H1 (cell line): ENCODE results near the gene UBE2E3. TPM values are rescaled to one million over a fixed set of nuclear protein-coding genes. Genes with fewer than 3 reads are reported as not detected.
A peak's percentile ranks its signal among the peaks of the same experiment; 100 is the strongest.

ENCODE experiments used
- CTCF ChIA-PET: fragments of 300-600 bp; sonication (Branson Sonifier 250); formaldehyde crosslinking; loops from one replicate; lab custom pipeline; 2021; ENCODE audit not compliant: partially characterized antibody; lab: Charles Lee
- POLR2A ChIA-PET: fragments of 300-600 bp; sonication (Branson Sonifier 250); formaldehyde crosslinking; loops from one replicate; lab custom pipeline; 2021; ENCODE audit warnings: inconsistent platforms; ENCODE audit not compliant: partially characterized antibody; lab: Charles Lee
- DNase-seq, 2 experiments: peaks; one replicate each; pipeline versions ENCODE4 v3.0.0 to v3.0.0-alpha.2; 2010 to 2022; ENCODE audit warnings: low spot score in 2 of 2, low read depth in 1 of 2, mixed read lengths in 1 of 2
- FAIRE-seq: peaks from 2 replicates; lab custom pipeline; 2011; peaks lifted over from hg19 to GRCh38; lab: Jason Lieb, UNC
- H2AFZ ChIP-seq: 2 replicates; pipeline ENCODE4 v1.8.1; 2012; ENCODE audit warnings: low read length, inconsistent platforms
- H2AK5ac ChIP-seq: 2 replicates; pipeline ENCODE4 v1.6.1; 2013; ENCODE audit warnings: low read depth, low read length
- H2BK120ac ChIP-seq: replicated peaks from 2 replicates; pipeline ENCODE3; 2013; ENCODE audit warnings: low read depth, low read length, inconsistent platforms
- H2BK12ac ChIP-seq: 2 replicates; pipeline ENCODE4 v1.6.1; 2013; ENCODE audit warnings: low read depth, low read length
- H2BK15ac ChIP-seq: 2 replicates; pipeline ENCODE4 v1.6.1; 2013; ENCODE audit warnings: low read length
- H2BK20ac ChIP-seq: 2 replicates; pipeline ENCODE4 v1.6.1; 2013; ENCODE audit warnings: low read length
- H2BK5ac ChIP-seq: 2 replicates; pipeline ENCODE4 v1.6.1; 2013; ENCODE audit warnings: low read depth, low read length
- H3K14ac ChIP-seq: 2 replicates; pipeline ENCODE4 v1.6.1; 2013; ENCODE audit warnings: inconsistent platforms; ENCODE audit not compliant: insufficient read length
- H3K18ac ChIP-seq: 2 replicates; pipeline ENCODE4 v1.6.1; 2013; ENCODE audit warnings: low read length; ENCODE audit errors: extremely low read depth
- H3K23ac ChIP-seq: 2 replicates; pipeline ENCODE4 v1.6.1; 2013; ENCODE audit warnings: inconsistent platforms; ENCODE audit not compliant: insufficient read length
- H3K23me2 ChIP-seq: 2 replicates; pipeline ENCODE4 v1.6.1; 2013; ENCODE audit warnings: low read depth, low read length
- H3K27ac ChIP-seq: 2 replicates; pipeline ENCODE4 v1.6.1; 2011; ENCODE audit warnings: low read depth, low read length, inconsistent platforms
- H3K27me3 ChIP-seq, 4 experiments: replicated peaks in 1 of 4; 1 replicate in 1 of 4; 2 replicates in 3 of 4; pipeline versions ENCODE4 v1.6.1 to v1.8.1; 2011 to 2013; ENCODE audit warnings: low read length in 3 of 4, mild to moderate bottlenecking in 3 of 4, inconsistent platforms in 2 of 4, mixed read lengths in 2 of 4, moderate library complexity in 1 of 4; ENCODE audit not compliant: control insufficient read depth in 3 of 4, insufficient read depth in 3 of 4; ENCODE audit errors: extremely low read depth in 1 of 4
- H3K36me3 ChIP-seq, 4 experiments: 2 replicates each; pipeline versions ENCODE4 v1.6.1 to v1.8.1; 2011 to 2013; ENCODE audit warnings: mild to moderate bottlenecking in 4 of 4, low read length in 3 of 4, moderate library complexity in 2 of 4, control low read depth in 1 of 4, inconsistent platforms in 1 of 4; ENCODE audit not compliant: insufficient read depth in 4 of 4, control insufficient read depth in 2 of 4
- H3K4ac ChIP-seq: replicated peaks from 2 replicates; pipeline ENCODE3; 2013; ENCODE audit warnings: low read length, low read depth, mixed read lengths, inconsistent platforms; ENCODE audit not compliant: insufficient read length
- H3K4me1 ChIP-seq, 4 experiments: replicated peaks in 1 of 4; 1 replicate in 1 of 4; 2 replicates in 3 of 4; pipeline versions ENCODE4 v1.6.1 to v1.8.1; 2011 to 2013; ENCODE audit warnings: low read length in 3 of 4, inconsistent platforms in 2 of 4, mixed read lengths in 1 of 4; ENCODE audit not compliant: insufficient read depth in 4 of 4, control insufficient read depth in 3 of 4
- H3K4me2 ChIP-seq, 2 experiments: 2 replicates each; pipeline versions ENCODE4 v1.6.1 to v1.8.1; 2011 to 2013; ENCODE audit warnings: low read depth in 2 of 2, low read length in 2 of 2, control low read depth in 1 of 2, inconsistent platforms in 1 of 2, mild to moderate bottlenecking in 1 of 2; ENCODE audit not compliant: insufficient read depth in 1 of 2
- H3K4me3 ChIP-seq, 4 experiments: fragments of 200-600, 300-600 bp in 1 of 4; sonication (generic), shearing (Covaris generic), sonication (Bioruptor Twin) in 1 of 4; 2 replicates each; pipeline versions ENCODE4 v1.5.1 to v1.8.1; 2011 to 2016; ENCODE audit warnings: low read length in 4 of 4, low read depth in 3 of 4, control low read depth in 2 of 4, inconsistent platforms in 2 of 4, mild to moderate bottlenecking in 2 of 4, mixed read lengths in 1 of 4, moderate library complexity in 1 of 4; ENCODE audit not compliant: insufficient read depth in 2 of 4; ENCODE audit errors: extremely low read depth in 1 of 4
- H3K56ac ChIP-seq: replicated peaks from 2 replicates; pipeline ENCODE3; 2013; ENCODE audit warnings: low read depth, mild to moderate bottlenecking, mixed read lengths, low read length, inconsistent platforms; ENCODE audit not compliant: insufficient read length
- H3K79me1 ChIP-seq: 2 replicates; pipeline ENCODE4 v1.6.1; 2013; ENCODE audit warnings: low read depth, low read length, control low read depth
- H3K79me2 ChIP-seq, 2 experiments: 2 replicates each; pipeline versions ENCODE4 v1.6.1 to v1.8.1; 2012 to 2013; ENCODE audit warnings: low read length in 2 of 2, mild to moderate bottlenecking in 2 of 2, inconsistent platforms in 1 of 2; ENCODE audit not compliant: insufficient read depth in 2 of 2, control insufficient read depth in 1 of 2
- H3K9ac ChIP-seq, 4 experiments: replicated peaks in 1 of 4; 1 replicate in 1 of 4; 2 replicates in 3 of 4; pipeline versions ENCODE4 v1.6.1 to v1.8.1; 2011 to 2013; ENCODE audit warnings: low read depth in 3 of 4, low read length in 3 of 4, control low read depth in 2 of 4, mild to moderate bottlenecking in 2 of 4, moderate library complexity in 2 of 4, inconsistent platforms in 1 of 4; ENCODE audit errors: extremely low read depth in 1 of 4
- H3K9me3 ChIP-seq, 2 experiments: 2 replicates each; pipeline versions ENCODE4 v1.6.1 to v1.8.1; 2012 to 2013; ENCODE audit warnings: mild to moderate bottlenecking in 2 of 2, moderate library complexity in 2 of 2, control low read depth in 1 of 2, inconsistent platforms in 1 of 2, low read depth in 1 of 2, low read length in 1 of 2, mixed read lengths in 1 of 2; ENCODE audit not compliant: insufficient read depth in 2 of 2
- H4K20me1 ChIP-seq, 2 experiments: replicated peaks in 1 of 2; 2 replicates each; pipeline versions ENCODE3 to v1.8.1; 2011 to 2013; ENCODE audit warnings: inconsistent platforms in 2 of 2, low read length in 2 of 2, mild to moderate bottlenecking in 1 of 2; ENCODE audit not compliant: insufficient read depth in 2 of 2, control insufficient read depth in 1 of 2
- H4K5ac ChIP-seq: 2 replicates; pipeline ENCODE4 v1.6.1; 2013; ENCODE audit warnings: low read length, low read depth, mixed read lengths, inconsistent platforms; ENCODE audit not compliant: insufficient read length
- H4K8ac ChIP-seq: 2 replicates; pipeline ENCODE4 v1.8.0; 2013; ENCODE audit warnings: mild to moderate bottlenecking, moderate library complexity, low read length, inconsistent platforms; ENCODE audit not compliant: insufficient read depth; ENCODE audit errors: extremely low read depth
- H4K91ac ChIP-seq: replicated peaks from 2 replicates; pipeline ENCODE3; 2013; ENCODE audit warnings: low read length, mixed read lengths, inconsistent platforms; ENCODE audit not compliant: insufficient read length
- EGR1 ChIP-seq: IDR thresholded peaks from 2 replicates; pipeline ENCODE4 v1.6.1; 2011; ENCODE audit warnings: low read depth, low read length, borderline replicate concordance
- EZH2 ChIP-seq: fragments of 200-600 bp; sonication (generic); IDR thresholded peaks from 2 replicates; pipeline ENCODE4 v1.7.1; 2012; ENCODE audit warnings: low read depth, mild to moderate bottlenecking, moderate library complexity, low read length, inconsistent platforms; ENCODE audit not compliant: severe bottlenecking
- GTF2F1 ChIP-seq: IDR thresholded peaks from 2 replicates; pipeline ENCODE4 v1.6.1; 2012; ENCODE audit warnings: low read depth, low read length, improper control_type of control experiment, borderline replicate concordance
- HDAC6 ChIP-seq: IDR thresholded peaks from one replicate; pipeline ENCODE4 v1.7.1; 2012; ENCODE audit warnings: low read depth, mild to moderate bottlenecking, inconsistent platforms, low read length, moderate library complexity
- JUND ChIP-seq: IDR thresholded peaks from 2 replicates; pipeline ENCODE4 v1.6.1; 2011; ENCODE audit warnings: mild to moderate bottlenecking, improper control_type of control experiment, low read length
- KDM4A ChIP-seq: IDR thresholded peaks from one replicate; pipeline ENCODE4 v1.7.1; 2012; ENCODE audit warnings: low read depth, mild to moderate bottlenecking, moderate library complexity, low read length, inconsistent platforms; ENCODE audit not compliant: severe bottlenecking
- KDM5A ChIP-seq: fragments of 200-600 bp; IDR thresholded peaks from 2 replicates; pipeline ENCODE4 v1.7.1; 2012; ENCODE audit warnings: mild to moderate bottlenecking, low read length, inconsistent platforms, mixed read lengths
- NANOG ChIP-seq: IDR thresholded peaks from 2 replicates; pipeline ENCODE4 v1.6.1; 2011; ENCODE audit warnings: low read length, low read depth, mild to moderate bottlenecking, inconsistent platforms; ENCODE audit not compliant: insufficient read depth, poor library complexity, severe bottlenecking
- POLR2AphosphoS5 ChIP-seq: IDR thresholded peaks from 2 replicates; pipeline ENCODE4 v1.6.1; 2011; ENCODE audit warnings: low read depth, low read length
- RNF2 ChIP-seq: fragments of 200-900, 300-1000 bp; sonication (generic); IDR thresholded peaks from 2 replicates; pipeline ENCODE4 v1.7.1; 2016; ENCODE audit warnings: borderline replicate concordance, low read depth, mild to moderate bottlenecking, antibody characterized with exemption, low read length; ENCODE audit not compliant: poor library complexity, severe bottlenecking; ENCODE audit errors: missing control alignments
- SP2 ChIP-seq: IDR thresholded peaks from 2 replicates; pipeline ENCODE4 v1.6.1; 2012; ENCODE audit warnings: mild to moderate bottlenecking, low read length, inconsistent platforms
- TAF7 ChIP-seq: optimal IDR thresholded peaks from 2 replicates; pipeline ENCODE3; 2011; ENCODE audit warnings: low read depth, mild to moderate bottlenecking, inconsistent platforms, low read length, moderate library complexity, borderline replicate concordance
- YY1 ChIP-seq: IDR thresholded peaks from 2 replicates; pipeline ENCODE4 v1.6.1; 2011; ENCODE audit warnings: low read depth, mild to moderate bottlenecking, low read length
- WGBS, 2 experiments: shearing (Covaris generic) in 1 of 2; methylation state at CpG; one replicate each; pipeline versions ENCODE4 v1.1.6 to v1.1.7; 2013 to 2015; ENCODE audit warnings: low lambda C conversion rate in 2 of 2, mixed read lengths in 2 of 2, inconsistent platforms in 1 of 2, low coverage in 1 of 2, missing lambda C conversion rate in 1 of 2; ENCODE audit not compliant: insufficient replicate concordance in 2 of 2, insufficient coverage in 1 of 2, insufficient read length in 1 of 2; ENCODE audit errors: extremely low coverage in 1 of 2, missing lambda C conversion rate in 1 of 2; 5-methylcytosine and 5-hydroxymethylcytosine counted together
- polyA plus RNA-seq, 7 experiments: library from polyadenylated mRNA; depleted of rRNA in 3 of 7; stranded (reverse) in 5 of 7; unstranded in 2 of 7; fragments of >200 nt in 5 of 7; fragments of 200-250 nt in 2 of 7; gene quantifications; 1 replicate in 5 of 7; 2 replicates in 1 of 7; 4 replicates in 1 of 7; pipeline versions ENCODE4 v1.2.1 to v1.2.3, GENCODE V29; 2011 to 2013; ENCODE audit warnings: missing spikeins in 2 of 7, mixed read lengths in 2 of 7
- total RNA-seq: library from RNA; stranded (reverse); fragmentation: NEBNext Ultra II Directional; extraction: Animal tissue kit (Norgen Biotek cat#: 25700); gene quantifications from 2 replicates; pipeline ENCODE4 v1.2.1, GENCODE V29; 2021

The UBE2E3 gene
- total and polyA plus RNA-seq, 2 of the 8 experiments (the other 6 are each of a cell fraction or from before 2014, with no cell fraction given) = 106 to 132 TPM

- Histone ChIP-seq H4K91ac (no peak overlapping the region), H3K4me3 (peak overlapping the region; percentile 49 to 81 (median 60); a peak in 7 of 8 replicates), H4K5ac (peak overlapping the region; percentile 60), H3K27me3 (no peaks in the 10 kb centered on the region; a peak in 1 of 7 replicates), H3K14ac (no peak overlapping the region), H3K9ac (peak overlapping the region; percentile 57 to 92 (median 74)), H2BK5ac (no peak overlapping the region), H3K56ac (no peak overlapping the region), H4K8ac (peak overlapping the region; percentile 97), H3K4me1 (peaks cover 0 to 8% (median 3%) of the 10 kb centered on the region in 4 experiments; a peak in 1 of 7 replicates), H3K4ac (peak overlapping the region; percentile 32), H3K79me2 (peaks cover 0 to 26% of the 10 kb centered on the region in 2 experiments; a peak in 2 of 4 replicates), H2AK5ac (no peak overlapping the region), H2BK15ac (no peak overlapping the region), H3K27ac (peak overlapping the region; percentile 61; the same call in 1 of the 2 replicates), H3K79me1 (no peaks in the 10 kb centered on the region), H2BK20ac (no peak overlapping the region), H3K23me2 (peaks cover 3% of the 10 kb centered on the region; the same call in 1 of the 2 replicates), H2BK12ac (no peak overlapping the region), H4K20me1 (no peaks in the 10 kb centered on the region), H3K9me3 (no peaks in the 10 kb centered on the region), H3K23ac (no peak overlapping the region), H3K18ac (peak overlapping the region; percentile 81; the same call in 1 of the 2 replicates), H3K36me3 (peaks cover 0 to 8% (median 0%) of the 10 kb centered on the region in 4 experiments; a peak in 1 of 8 replicates), H2BK120ac (no peak overlapping the region), H3K4me2 (peak overlapping the region; percentile 62 to 75), H2AFZ (peak overlapping the region; percentile 54; the same call in 1 of the 2 replicates)
- TF ChIP-seq GTF2F1 (no peak), KDM5A (no peak), NANOG (no peak), TAF7 (no peak), POLR2AphosphoS5 (no peak), YY1 (no peak), JUND (no peak), KDM4A (no peak), SP2 (no peak), EGR1 (no peak), HDAC6 (no peak), RNF2 (no peak), EZH2 (no peak)
- POLR2A ChIA-PET = interaction anchor here (1.0 to 2.1 kb wide), 9 partner anchors 10 to 74 kb away, joined by 3 to 17 read pairs (median 6); no protein-coding TSS in a partner anchor
- CTCF ChIA-PET = interaction anchor here (0.6 to 3.3 kb wide), 8 partner anchors 10 to 700 kb away, joined by 3 to 18 read pairs (median 7); partner anchors contain the start of gene NEUROD1
- DNase-seq = no peak
- no peak for FAIRE-seq
- 47% methylated on average over 9 of the region's 9 CpGs; no CpG with 5 or more reads in 1 of the 2 experiments for WGBS, 2 experiments
These were observed 678 bp upstream of the UBE2E3 start for GRCh38 chr2:180979749-180980105.
